Kidney (tissue), 14 donors: Measurements from ENCODE around the gene RELCH. TPM values are rescaled to one million over a fixed set of nuclear protein-coding genes. Genes with fewer than 3 reads are reported as not detected.

ENCODE experiments used
- DNase-seq, 5 donors: peaks; one replicate each; pipeline ENCODE4 v3.0.0-alpha.2; 2013 to 2020
- FAIRE-seq: peaks from 2 replicates; lab custom pipeline; 2012; peaks lifted over from hg19 to GRCh38; lab: Jason Lieb, UNC
- H3K27ac ChIP-seq, 2 donors: one replicate each; pipeline ENCODE4 v1.7.0; 2013; ENCODE audit warnings: low read depth in 2 of 2, low read length in 2 of 2, inconsistent platforms in 1 of 2
- H3K27me3 ChIP-seq: one replicate; pipeline ENCODE4 v1.7.1; 2013; ENCODE audit warnings: low read length, inconsistent platforms; ENCODE audit not compliant: control insufficient read depth, insufficient read depth
- H3K36me3 ChIP-seq, 3 donors: one replicate each; pipeline versions ENCODE4 v1.7.0 to v1.7.1; 2013; ENCODE audit warnings: low read length in 3 of 3, control low read depth in 1 of 3, inconsistent platforms in 1 of 3; ENCODE audit not compliant: insufficient read depth in 3 of 3, control insufficient read depth in 2 of 3
- H3K4me1 ChIP-seq, 3 donors: one replicate each; pipeline versions ENCODE4 v1.7.0 to v1.7.1; 2013; ENCODE audit warnings: low read length in 3 of 3, inconsistent platforms in 1 of 3, low read depth in 1 of 3; ENCODE audit not compliant: control insufficient read depth in 2 of 3, insufficient read depth in 2 of 3
- H3K4me3 ChIP-seq, 3 donors: one replicate each; pipeline versions ENCODE4 v1.7.0 to v1.8.1; 2013; ENCODE audit warnings: low read length in 3 of 3, control low read depth in 1 of 3, inconsistent platforms in 1 of 3
- H3K9ac ChIP-seq, 3 donors: one replicate each; pipeline versions ENCODE4 v1.7.0 to v1.7.1; 2013; ENCODE audit warnings: low read length in 3 of 3, control low read depth in 1 of 3, inconsistent platforms in 1 of 3
- H3K9me3 ChIP-seq, 3 donors: one replicate each; pipeline versions ENCODE4 v1.7.0 to v1.7.1; 2013; ENCODE audit warnings: low read length in 3 of 3, control low read depth in 1 of 3, inconsistent platforms in 1 of 3; ENCODE audit not compliant: control insufficient read depth in 2 of 3, insufficient read depth in 1 of 3
- CTCF ChIP-seq: IDR thresholded peaks from 3 replicates; pipeline ENCODE4 v1.5.1; 2012; ENCODE audit warnings: mild to moderate bottlenecking, moderate library complexity, borderline replicate concordance; ENCODE audit not compliant: insufficient read depth; ENCODE audit errors: extremely low read depth
- intact Hi-C: fragments of 100-400 bp; cut with DNase I; formaldehyde crosslinking; loops from one replicate; pipeline ENCODE4 v1.11.1; 2022
- polyA plus RNA-seq: library from polyadenylated mRNA; stranded (reverse); fragments of 350-450 nt; fragmentation: Illumina TruSeq; extraction: RNeasy Lipid Tissue Mini Kit (QIAGEN cat#74804); gene quantifications from one replicate; pipeline ENCODE4 v1.2.3, GENCODE V29; 2014; ENCODE audit warnings: low read depth, low replicate concordance; ENCODE audit not compliant: insufficient read depth
- total RNA-seq: library from RNA; stranded (reverse); fragmentation: NEBNext Ultra II Directional; extraction: Animal tissue kit (Norgen Biotek cat#: 25700); gene quantifications from one replicate; pipeline ENCODE4 v1.2.1, GENCODE V29; 2021
- donor health status: control.
- donor health status: control.
- donor health status: control.
- donor health status: control.
- donor health status: control.
- donor health status: DM: yes; HTN: yes; CAD: no.
- donor health status: Normal renal cell carcinoma (clear cell type).

Gene RELCH
- total and polyA plus RNA-seq, 2 donors from 2014 or later, result 9.0 to 39.0 TPM

- intact Hi-C loops, result no loop called here
- Histone ChIP-seq H3K27ac (no peak overlapping the region), H3K4me1 (no peaks in the 10 kb centered on the region), H3K36me3 (peaks cover 4 to 14% (median 6%) of the 10 kb centered on the region in 3 donors), H3K27me3 (no peaks in the 10 kb centered on the region), H3K9ac (no peak overlapping the region), H3K9me3 (no peaks in the 10 kb centered on the region), H3K4me3 (no peak overlapping the region)
- DNase-seq (peak in 2 of 5 donors; percentile 12 to 37), FAIRE-seq (no peak)
- no peak for TF ChIP-seq CTCF
Measured at GRCh38 chr18:62287781-62288664, 101.0 kb downstream of the RELCH start.

- Histone ChIP-seq H3K9ac (no peak overlapping the region), H3K4me1 (no peaks in the 10 kb centered on the region), H3K27ac (no peak overlapping the region), H3K9me3 (no peaks in the 10 kb centered on the region), H3K36me3 (peaks cover 4 to 14% (median 6%) of the 10 kb centered on the region in 3 donors), H3K4me3 (no peak overlapping the region), H3K27me3 (no peaks in the 10 kb centered on the region)
- intact Hi-C loops, result no loop called here
- TF ChIP-seq CTCF, result no peak
- DNase-seq, result no peak
- FAIRE-seq, result no peak
Measured at GRCh38 chr18:62288665-62289008, 101.6 kb downstream of the RELCH start.

- Histone ChIP-seq H3K4me1 (no peaks in the 10 kb centered on the region), H3K36me3 (peaks cover 4 to 14% (median 6%) of the 10 kb centered on the region in 3 donors), H3K9me3 (no peaks in the 10 kb centered on the region), H3K27ac (no peak overlapping the region), H3K4me3 (no peak overlapping the region), H3K27me3 (no peaks in the 10 kb centered on the region), H3K9ac (no peak overlapping the region)
- intact Hi-C loops, result no loop called here
- no peak for TF ChIP-seq CTCF
- DNase-seq, result no peak
- no peak for FAIRE-seq
Measured at GRCh38 chr18:62289047-62289446, 102.0 kb downstream of the RELCH start.
